ENCODE results near the gene MAP2K6.

MAP2K6 gene

DNA sequence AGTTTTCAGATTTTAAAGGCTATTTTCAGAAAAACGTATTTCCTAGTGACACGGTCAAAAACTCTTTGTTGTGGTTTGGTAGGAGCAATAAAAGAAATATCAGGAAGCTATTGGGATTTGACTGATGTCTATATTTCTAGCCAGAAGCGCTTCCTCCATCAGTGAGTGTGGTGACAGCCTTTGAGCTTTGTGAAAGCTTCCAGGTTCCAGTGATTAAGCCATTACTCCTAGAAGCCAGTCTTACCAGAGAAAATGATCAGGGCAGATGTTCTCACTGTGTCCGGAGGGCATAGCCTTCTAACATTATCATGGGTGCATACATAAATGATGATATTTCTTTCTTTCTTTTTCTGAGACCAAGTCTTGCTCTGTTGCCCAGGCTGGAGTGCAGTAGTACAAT lies 39.6 kb downstream of the MAP2K6 start:
- no peak overlapping the region for H3K27ac ChIP-seq (ENCODE audit: low read length)
- no peaks in the 10 kb centered on the region for H3K27me3 ChIP-seq (ENCODE audit: control insufficient read depth, insufficient read depth, low read length)
- no peaks in the 10 kb centered on the region for H3K9me3 ChIP-seq (ENCODE audit: control insufficient read depth, insufficient read depth, low read length)
- no CpG with 5 or more reads among the region's 4 CpGs for WGBS (ENCODE audit: insufficient coverage, insufficient read length)
- peaks cover 5% of the 10 kb centered on the region for H3K4me1 ChIP-seq (ENCODE audit: control insufficient read depth, insufficient read depth, low read length)
- no peak overlapping the region for H3K4me3 ChIP-seq (ENCODE audit: low read length)
- no peaks in the 10 kb centered on the region for H3K36me3 ChIP-seq (ENCODE audit: control insufficient read depth, insufficient read depth, low read length)
- DNase-seq (ENCODE audit: low read depth, low spot score): no peak

DNA sequence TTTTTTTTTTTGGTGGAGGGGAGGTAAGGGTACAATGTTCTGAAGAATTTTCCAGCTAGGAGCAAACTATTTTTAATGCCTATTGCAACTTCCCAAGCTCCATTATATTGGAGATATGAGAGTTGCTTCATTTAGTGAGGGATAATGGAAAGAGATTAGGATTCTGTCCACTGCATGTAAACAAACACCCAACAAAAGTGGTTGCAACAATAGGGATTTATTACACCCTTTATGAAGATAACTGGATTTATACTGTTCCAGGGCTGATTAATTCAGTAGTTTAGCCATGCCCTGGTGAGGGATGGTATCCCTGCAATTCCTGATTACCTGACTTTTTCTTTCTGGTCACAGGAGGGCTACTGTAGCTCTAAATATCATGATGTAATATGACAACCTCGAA lies 40.5 kb downstream of the MAP2K6 start:
- H3K27me3 ChIP-seq (ENCODE audit: control insufficient read depth, insufficient read depth, low read length): no peaks in the 10 kb centered on the region
- no peak overlapping the region for H3K4me3 ChIP-seq (ENCODE audit: low read length)
- no peaks in the 10 kb centered on the region for H3K36me3 ChIP-seq (ENCODE audit: control insufficient read depth, insufficient read depth, low read length)
- H3K4me1 ChIP-seq (ENCODE audit: control insufficient read depth, insufficient read depth, low read length): peaks cover 5% of the 10 kb centered on the region
- H3K27ac ChIP-seq (ENCODE audit: low read length): no peak overlapping the region
- no CpG with 5 or more reads among the region's 1 CpG for WGBS (ENCODE audit: insufficient coverage, insufficient read length)
- DNase-seq (ENCODE audit: low read depth, low spot score): no peak
- no peaks in the 10 kb centered on the region for H3K9me3 ChIP-seq (ENCODE audit: control insufficient read depth, insufficient read depth, low read length)

DNA sequence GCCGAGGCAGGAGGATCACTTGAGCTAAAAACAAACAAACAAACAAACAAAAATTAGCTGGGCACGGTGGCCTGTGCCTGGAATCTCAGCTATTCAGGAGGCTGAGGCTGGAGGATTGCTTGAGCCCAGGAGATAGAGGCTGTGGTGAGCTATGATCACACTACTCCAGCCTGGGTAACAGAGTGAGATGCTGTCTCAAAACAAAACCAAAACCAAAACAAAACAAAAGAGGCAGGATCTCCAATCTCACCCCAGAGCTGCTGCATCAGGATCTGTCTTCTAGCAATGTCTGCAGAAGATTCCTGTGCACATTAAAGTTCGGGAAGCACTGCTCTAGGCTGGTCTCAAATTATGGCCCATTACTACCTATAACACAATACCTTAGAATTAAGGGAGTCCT lies 43.1 kb downstream of the MAP2K6 start:
- Histone ChIP-seq H3K36me3 (ENCODE audit: control insufficient read depth, insufficient read depth, low read length) (no peaks in the 10 kb centered on the region), H3K4me1 (ENCODE audit: control insufficient read depth, insufficient read depth, low read length) (peaks cover 3% of the 10 kb centered on the region; the same call in 1 of the 2 replicates), H3K27ac (ENCODE audit: low read length) (no peak overlapping the region), H3K9me3 (ENCODE audit: control insufficient read depth, insufficient read depth, low read length) (no peaks in the 10 kb centered on the region), H3K4me3 (ENCODE audit: low read length) (no peak overlapping the region), H3K27me3 (ENCODE audit: control insufficient read depth, insufficient read depth, low read length) (no peaks in the 10 kb centered on the region)
- DNase-seq (ENCODE audit: low read depth, low spot score): no peak
- WGBS (ENCODE audit: insufficient coverage, insufficient read length): no CpG with 5 or more reads among the region's 3 CpGs

DNA sequence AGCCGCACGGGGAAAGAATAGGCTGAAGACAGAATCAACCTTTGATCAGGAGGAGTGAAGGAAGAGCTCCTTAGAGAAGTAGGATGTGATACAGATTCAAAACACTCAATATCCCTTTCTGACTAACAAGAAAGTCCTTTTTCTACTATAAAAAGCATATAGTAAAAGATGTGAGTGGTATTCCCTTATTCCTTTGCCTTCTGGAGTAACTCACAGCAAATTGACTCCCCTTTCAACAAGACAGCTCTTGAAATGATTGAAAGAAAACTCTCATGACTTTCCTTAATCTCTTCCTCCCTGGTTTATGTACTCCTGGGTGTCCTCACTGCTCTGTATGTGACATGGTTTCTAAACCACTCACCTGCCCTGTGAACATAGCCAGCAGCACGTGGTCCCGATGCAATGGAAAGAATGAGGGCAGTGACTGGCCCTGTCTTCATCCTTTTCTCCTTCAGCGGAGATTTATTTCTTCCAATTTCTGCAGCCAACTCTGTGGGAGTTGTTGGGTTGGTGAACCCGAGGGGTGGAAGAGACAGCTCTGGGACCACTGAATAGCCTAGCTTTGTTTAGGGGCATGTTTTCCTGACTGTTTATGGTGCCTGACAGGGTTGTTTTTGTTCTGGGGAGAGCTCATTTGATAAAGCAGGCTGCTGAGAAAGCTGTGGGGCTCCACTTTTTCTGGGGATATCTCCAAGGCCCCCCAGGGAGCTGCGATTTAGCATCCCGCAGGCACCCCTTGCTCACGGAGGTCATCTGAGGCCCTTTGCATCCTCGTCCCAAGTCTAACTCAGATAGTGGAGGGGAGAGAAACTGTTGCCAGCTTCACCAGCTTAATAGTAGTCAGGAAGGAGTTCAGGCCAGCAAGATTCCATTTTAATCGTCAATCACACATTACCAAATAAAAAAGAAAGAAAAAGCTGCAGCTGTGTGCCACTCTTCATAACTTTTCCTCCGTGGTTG lies 46.7 kb downstream of the MAP2K6 start:
- no CpG with 5 or more reads among the region's 12 CpGs for WGBS (ENCODE audit: insufficient coverage, insufficient read length)
- Histone ChIP-seq H3K9me3 (ENCODE audit: control insufficient read depth, insufficient read depth, low read length) (no peaks in the 10 kb centered on the region), H3K4me1 (ENCODE audit: control insufficient read depth, insufficient read depth, low read length) (peaks cover 3% of the 10 kb centered on the region; the same call in 1 of the 2 replicates), H3K4me3 (ENCODE audit: low read length) (no peak overlapping the region), H3K36me3 (ENCODE audit: control insufficient read depth, insufficient read depth, low read length) (no peaks in the 10 kb centered on the region), H3K27me3 (ENCODE audit: control insufficient read depth, insufficient read depth, low read length) (no peaks in the 10 kb centered on the region), H3K27ac (ENCODE audit: low read length) (no peak overlapping the region)
- no peak for DNase-seq (ENCODE audit: low read depth, low spot score)

DNA sequence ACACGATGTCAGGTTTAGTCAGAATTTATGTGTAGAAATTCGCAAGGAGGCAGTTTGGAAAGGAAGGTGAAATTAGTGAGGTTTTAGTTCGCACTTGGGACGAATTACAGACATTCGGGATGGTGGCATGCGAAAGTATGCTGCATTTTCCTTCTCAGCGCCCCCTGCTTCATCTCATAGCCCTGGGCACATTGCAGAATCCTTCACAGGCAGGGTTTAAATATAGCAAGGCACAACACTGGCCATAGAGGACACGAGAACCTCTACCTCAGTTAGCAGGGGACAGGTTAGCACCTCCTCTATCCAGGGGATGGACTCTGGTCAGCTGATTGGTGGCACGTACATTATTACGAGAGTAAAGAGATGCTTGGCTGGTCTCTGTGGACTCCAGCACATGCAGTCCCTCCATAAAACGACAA lies 47.5 kb downstream of the MAP2K6 start:
- Histone ChIP-seq H3K9me3 (ENCODE audit: control insufficient read depth, insufficient read depth, low read length) (no peaks in the 10 kb centered on the region), H3K27me3 (ENCODE audit: control insufficient read depth, insufficient read depth, low read length) (no peaks in the 10 kb centered on the region), H3K36me3 (ENCODE audit: control insufficient read depth, insufficient read depth, low read length) (no peaks in the 10 kb centered on the region), H3K27ac (ENCODE audit: low read length) (no peak overlapping the region), H3K4me3 (ENCODE audit: low read length) (no peak overlapping the region), H3K4me1 (ENCODE audit: control insufficient read depth, insufficient read depth, low read length) (peaks cover 3% of the 10 kb centered on the region; the same call in 1 of the 2 replicates)
- no peak for DNase-seq (ENCODE audit: low read depth, low spot score)
- 100% methylated on average over 1 of the region's 11 CpGs for WGBS (ENCODE audit: insufficient coverage, insufficient read length)

DNA sequence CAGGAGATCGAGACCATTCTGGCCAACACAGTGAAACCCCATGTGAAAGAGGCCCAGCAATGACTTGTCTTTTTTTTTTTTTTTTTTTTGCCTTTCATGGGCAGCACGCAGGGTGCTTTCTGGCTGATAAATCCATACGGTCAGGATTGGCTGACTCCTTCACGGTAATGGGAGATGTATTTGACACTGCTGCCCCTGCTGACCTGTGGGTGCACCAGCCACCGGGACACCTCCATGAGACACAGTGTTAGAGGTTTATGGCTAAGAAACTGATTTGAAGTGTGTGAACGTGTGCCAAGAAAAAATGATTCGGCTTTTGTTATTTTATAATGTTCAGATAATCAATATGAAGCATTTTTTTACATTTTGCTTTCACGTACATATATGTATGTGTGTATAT lies 48.4 kb downstream of the MAP2K6 start:
- H3K9me3 ChIP-seq (ENCODE audit: control insufficient read depth, insufficient read depth, low read length): no peaks in the 10 kb centered on the region
- WGBS (ENCODE audit: insufficient coverage, insufficient read length): no CpG with 5 or more reads among the region's 8 CpGs
- H3K4me3 ChIP-seq (ENCODE audit: low read length): no peak overlapping the region
- peaks cover 3% of the 10 kb centered on the region for H3K4me1 ChIP-seq (ENCODE audit: control insufficient read depth, insufficient read depth, low read length)
- no peak overlapping the region for H3K27ac ChIP-seq (ENCODE audit: low read length)
- H3K27me3 ChIP-seq (ENCODE audit: control insufficient read depth, insufficient read depth, low read length): no peaks in the 10 kb centered on the region
- H3K36me3 ChIP-seq (ENCODE audit: control insufficient read depth, insufficient read depth, low read length): no peaks in the 10 kb centered on the region
- DNase-seq (ENCODE audit: low read depth, low spot score): no peak

DNA sequence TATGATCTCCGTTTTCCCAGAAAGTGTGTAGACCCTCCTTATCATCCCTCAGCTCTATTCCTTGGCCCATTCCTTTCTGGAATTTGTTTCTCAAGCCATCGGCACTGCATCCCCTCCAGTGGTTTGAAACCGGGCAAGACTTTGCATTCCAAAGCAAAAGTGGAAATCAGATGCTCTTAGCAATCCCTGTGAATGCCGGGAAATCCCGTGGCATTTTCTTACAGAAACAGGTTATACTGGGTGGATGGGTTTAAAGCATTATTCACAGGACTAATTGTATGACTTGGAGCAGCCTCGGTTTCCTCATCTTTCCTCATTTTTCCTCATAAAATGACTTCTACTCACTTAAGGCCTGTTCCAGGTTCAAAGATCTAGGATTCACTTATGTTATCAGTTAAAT lies 52.0 kb downstream of the MAP2K6 start:
- no peak for DNase-seq (ENCODE audit: low read depth, low spot score)
- Histone ChIP-seq H3K9me3 (ENCODE audit: control insufficient read depth, insufficient read depth, low read length) (no peaks in the 10 kb centered on the region), H3K4me1 (ENCODE audit: control insufficient read depth, insufficient read depth, low read length) (peaks cover 2% of the 10 kb centered on the region), H3K27me3 (ENCODE audit: control insufficient read depth, insufficient read depth, low read length) (no peaks in the 10 kb centered on the region), H3K27ac (ENCODE audit: low read length) (no peak overlapping the region), H3K4me3 (ENCODE audit: low read length) (no peak overlapping the region), H3K36me3 (ENCODE audit: control insufficient read depth, insufficient read depth, low read length) (no peaks in the 10 kb centered on the region)
- WGBS (ENCODE audit: insufficient coverage, insufficient read length): no CpG with 5 or more reads among the region's 6 CpGs

DNA sequence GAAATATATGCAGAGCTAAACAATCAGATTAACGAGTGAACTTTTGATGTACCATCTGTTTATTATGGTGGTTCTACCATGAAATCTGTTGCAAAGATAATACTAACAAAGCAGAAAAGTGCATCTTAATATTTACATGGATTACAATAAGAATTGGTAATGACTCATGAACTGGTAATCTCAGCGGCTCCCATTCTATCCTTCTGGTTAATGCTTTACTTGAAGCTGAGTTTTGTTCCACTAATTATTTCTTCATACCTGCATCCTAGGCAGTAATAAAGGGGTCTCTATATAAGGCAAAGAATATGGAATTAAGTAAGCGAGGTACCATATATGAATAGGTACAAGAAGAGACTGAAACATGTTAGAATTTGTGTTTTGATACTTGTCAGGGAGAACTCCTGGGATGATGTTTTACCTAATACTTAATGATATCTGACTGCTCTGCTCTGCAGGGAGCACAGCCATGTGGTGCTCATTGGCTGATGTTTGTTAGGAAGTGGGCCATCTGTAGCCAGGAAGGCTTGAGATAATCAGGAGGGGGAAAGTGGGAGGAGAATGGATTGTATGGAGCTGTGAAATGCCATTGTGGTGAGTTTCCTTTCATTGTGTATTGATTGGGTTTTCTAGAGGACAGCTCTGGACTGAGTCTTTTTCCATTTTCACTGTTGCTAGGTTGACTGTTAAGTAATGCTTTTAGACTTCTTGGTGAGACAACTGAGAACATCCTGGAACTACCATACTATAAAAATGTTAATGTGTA lies 52.6 kb downstream of the MAP2K6 start:
- Histone ChIP-seq H3K4me3 (ENCODE audit: low read length) (no peak overlapping the region), H3K36me3 (ENCODE audit: control insufficient read depth, insufficient read depth, low read length) (no peaks in the 10 kb centered on the region), H3K4me1 (ENCODE audit: control insufficient read depth, insufficient read depth, low read length) (peaks cover 2% of the 10 kb centered on the region), H3K9me3 (ENCODE audit: control insufficient read depth, insufficient read depth, low read length) (no peaks in the 10 kb centered on the region), H3K27me3 (ENCODE audit: control insufficient read depth, insufficient read depth, low read length) (no peaks in the 10 kb centered on the region), H3K27ac (ENCODE audit: low read length) (no peak overlapping the region)
- no peak for DNase-seq (ENCODE audit: low read depth, low spot score)
- no CpG with 5 or more reads among the region's 3 CpGs for WGBS (ENCODE audit: insufficient coverage, insufficient read length)

DNA sequence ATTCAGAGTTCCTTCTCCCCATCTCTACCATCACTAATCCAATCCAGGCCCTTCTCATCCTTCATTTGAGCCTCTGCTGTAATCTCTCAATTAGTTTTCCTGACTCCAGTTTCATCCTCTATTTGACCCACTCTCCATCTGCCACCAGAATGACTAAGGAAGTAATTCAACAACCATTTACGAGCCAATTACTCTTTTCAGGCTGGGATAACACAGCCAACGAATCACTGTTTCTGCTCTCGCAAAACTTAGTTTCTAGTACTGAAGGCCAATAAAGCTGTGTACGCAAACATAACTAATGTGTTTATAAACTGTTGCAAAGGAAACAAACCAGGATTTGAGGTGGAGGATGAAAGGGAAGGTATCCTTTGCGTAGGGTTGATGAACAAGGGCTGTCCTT lies 53.7 kb downstream of the MAP2K6 start:
- no CpG with 5 or more reads among the region's 5 CpGs for whole genome bisulfite sequencing (ENCODE audit: insufficient coverage, insufficient read length)
- peaks cover 2% of the 10 kb centered on the region for H3K4me1 ChIP-seq (ENCODE audit: control insufficient read depth, insufficient read depth, low read length)
- no peak overlapping the region for H3K27ac ChIP-seq (ENCODE audit: low read length)
- H3K4me3 ChIP-seq (ENCODE audit: low read length): no peak overlapping the region
- H3K36me3 ChIP-seq (ENCODE audit: control insufficient read depth, insufficient read depth, low read length): no peaks in the 10 kb centered on the region
- H3K27me3 ChIP-seq (ENCODE audit: control insufficient read depth, insufficient read depth, low read length): no peaks in the 10 kb centered on the region
- no peaks in the 10 kb centered on the region for H3K9me3 ChIP-seq (ENCODE audit: control insufficient read depth, insufficient read depth, low read length)
- no peak for DNase-seq (ENCODE audit: low read depth, low spot score)

DNA sequence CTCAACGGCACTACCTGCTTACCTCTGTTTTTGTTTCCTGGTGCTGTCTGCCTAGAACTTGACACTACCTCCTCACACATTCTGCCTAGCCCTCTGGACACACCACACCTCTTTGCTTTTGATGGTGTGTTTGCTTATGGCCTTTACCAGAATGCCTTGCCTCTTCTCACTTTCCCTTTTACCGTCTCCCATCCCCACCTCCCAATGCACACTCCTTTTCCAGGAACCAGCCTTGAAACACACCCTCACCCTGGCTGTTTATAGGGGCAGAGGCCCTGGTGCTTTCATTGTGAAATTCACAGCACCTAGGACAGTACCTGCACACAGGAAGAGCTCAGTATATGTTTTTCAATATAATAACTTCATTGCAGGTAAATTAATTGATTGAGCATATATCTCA lies 56.2 kb downstream of the MAP2K6 start:
- Histone ChIP-seq H3K9me3 (ENCODE audit: control insufficient read depth, insufficient read depth, low read length) (no peaks in the 10 kb centered on the region), H3K27me3 (ENCODE audit: control insufficient read depth, insufficient read depth, low read length) (no peaks in the 10 kb centered on the region), H3K4me1 (ENCODE audit: control insufficient read depth, insufficient read depth, low read length) (peaks cover 2% of the 10 kb centered on the region), H3K4me3 (ENCODE audit: low read length) (no peak overlapping the region), H3K27ac (ENCODE audit: low read length) (no peak overlapping the region), H3K36me3 (ENCODE audit: control insufficient read depth, insufficient read depth, low read length) (no peaks in the 10 kb centered on the region)
- no CpG with 5 or more reads among the region's 2 CpGs for WGBS (ENCODE audit: insufficient coverage, insufficient read length)
- no peak for DNase-seq (ENCODE audit: low read depth, low spot score)
